B cell (primary cell): Measurements from ENCODE around the gene ARID3C. TPM values are rescaled to one million over a fixed set of nuclear protein-coding genes. Genes with fewer than 3 reads are reported as not detected.

Experiments
- ATAC-seq: fragments of 200-7000 bp; cut with Tn5 transposase; one replicate; pipeline ENCODE4 v1.10.0; 2021; ENCODE audit warnings: low read depth, mild to moderate bottlenecking, moderate number of reproducible peaks, moderate library complexity
- CTCF ChIA-PET: fragments of 350-600 bp; sonication (Branson Sonifier 250); formaldehyde crosslinking; loops from one replicate; lab custom pipeline; 2021; ENCODE audit warnings: antibody characterized with exemption, inconsistent platforms; lab: Charles Lee
- POLR2A ChIA-PET: fragments of 350-600 bp; sonication (Branson Sonifier 250); formaldehyde crosslinking; loops from one replicate; lab custom pipeline; 2021; ENCODE audit warnings: antibody characterized with exemption; lab: Charles Lee
- DNase-seq: peaks from one replicate; pipeline ENCODE4 v3.0.0; 2013
- H2AFZ ChIP-seq: 2 replicates; pipeline ENCODE4 v1.6.1; 2012; ENCODE audit warnings: mild to moderate bottlenecking, low read depth, low read length; ENCODE audit not compliant: insufficient read depth, poor library complexity, severe bottlenecking
- H3K27ac ChIP-seq, 2 donors: 1 replicate in 1 of 2; 2 replicates in 1 of 2; pipeline ENCODE4 v1.5.1; 2012 to 2013; ENCODE audit warnings: low read length in 2 of 2, mild to moderate bottlenecking in 2 of 2, moderate library complexity in 1 of 2
- H3K27me3 ChIP-seq, 4 experiments: fragments of 200-600 bp in 1 of 4; sonication (generic) in 1 of 4; replicated peaks in 1 of 4; 1 replicate in 2 of 4; 2 replicates in 2 of 4; pipeline versions ENCODE4 v1.6.1 to v1.7.0; 2013 to 2016; ENCODE audit warnings: low read length in 3 of 4, mild to moderate bottlenecking in 2 of 4, mixed read lengths in 1 of 4, moderate library complexity in 1 of 4; ENCODE audit not compliant: insufficient read depth in 4 of 4, control insufficient read depth in 3 of 4; ENCODE audit errors: control extremely low read depth in 1 of 4
- H3K36me3 ChIP-seq, 2 experiments: replicated peaks in 1 of 2; 1 replicate in 1 of 2; 2 replicates in 1 of 2; pipeline versions ENCODE4 v1.6.1 to v1.7.1; 2013; ENCODE audit warnings: low read length in 1 of 2; ENCODE audit not compliant: insufficient read depth in 2 of 2, control insufficient read depth in 1 of 2; ENCODE audit errors: control extremely low read depth in 1 of 2, extremely low read depth in 1 of 2
- H3K4me1 ChIP-seq, 2 donors: fragments of 200-600 bp in 1 of 2; sonication (generic) in 1 of 2; 1 replicate in 1 of 2; 2 replicates in 1 of 2; pipeline versions ENCODE4 v1.5.1 to v1.6.1; 2013 to 2017; ENCODE audit warnings: low read length in 2 of 2; ENCODE audit not compliant: control insufficient read depth in 2 of 2, insufficient read depth in 2 of 2
- H3K4me2 ChIP-seq: replicated peaks from 2 replicates; pipeline ENCODE3; 2012; ENCODE audit warnings: mild to moderate bottlenecking, low read depth, low read length; ENCODE audit not compliant: poor library complexity, severe bottlenecking
- H3K4me3 ChIP-seq, 5 experiments: fragments of 200-600 bp in 1 of 5; sonication (generic) in 1 of 5; 1 replicate in 3 of 5; 2 replicates in 2 of 5; pipeline versions ENCODE4 v1.5.1 to v1.7.0; 2011 to 2016; ENCODE audit warnings: low read length in 4 of 5, mild to moderate bottlenecking in 4 of 5, low read depth in 2 of 5, control low read depth in 1 of 5, moderate library complexity in 1 of 5; ENCODE audit not compliant: insufficient read depth in 1 of 5; ENCODE audit errors: control extremely low read depth in 1 of 5, extremely low read depth in 1 of 5
- H3K79me2 ChIP-seq: fragments of 200-600 bp; sonication (generic); one replicate; pipeline ENCODE4 v1.6.0; 2016; ENCODE audit warnings: low read length; ENCODE audit not compliant: control insufficient read depth, insufficient read depth
- H3K9ac ChIP-seq: fragments of 200-600 bp; sonication (generic); 2 replicates; pipeline ENCODE4 v1.6.1; 2017; ENCODE audit warnings: mild to moderate bottlenecking, low read length, moderate library complexity
- H3K9me3 ChIP-seq, 3 donors: one replicate each; pipeline versions ENCODE4 v1.6.1 to v1.7.1; 2013; ENCODE audit warnings: low read length in 2 of 3; ENCODE audit not compliant: control insufficient read depth in 2 of 3, insufficient read depth in 1 of 3; ENCODE audit errors: control extremely low read depth in 1 of 3
- H4K20me1 ChIP-seq: 2 replicates; pipeline ENCODE4 v1.6.0; 2012; ENCODE audit warnings: mild to moderate bottlenecking, low read length; ENCODE audit not compliant: insufficient read depth, control insufficient read depth, poor library complexity, severe bottlenecking
- H3K27ac Mint-ChIP-seq: one replicate; pipeline ENCODE4 v1.8.0; 2021; ENCODE audit warnings: mixed read lengths
- H3K27me3 Mint-ChIP-seq: one replicate; pipeline ENCODE4 v1.8.0; 2021; ENCODE audit warnings: mixed read lengths
- H3K4me1 Mint-ChIP-seq: one replicate; pipeline ENCODE4 v1.8.0; 2021; ENCODE audit warnings: mixed read lengths
- H3K4me3 Mint-ChIP-seq: one replicate; pipeline ENCODE4 v1.8.0; 2021; ENCODE audit warnings: mixed read lengths
- H3K9me3 Mint-ChIP-seq: one replicate; pipeline ENCODE4 v1.8.0; 2022; ENCODE audit warnings: mixed read lengths; ENCODE audit not compliant: insufficient read depth
- EZH2 ChIP-seq: IDR thresholded peaks from 2 replicates; pipeline ENCODE4 v1.6.1; 2012; ENCODE audit warnings: borderline replicate concordance, low read depth, mild to moderate bottlenecking, moderate library complexity, low read length; ENCODE audit not compliant: insufficient read depth, poor library complexity, severe bottlenecking
- WGBS: methylation state at CpG from one replicate; pipeline ENCODE4 v1.1.5; 2013; ENCODE audit warnings: missing lambda C conversion rate; ENCODE audit not compliant: insufficient coverage; 5-methylcytosine and 5-hydroxymethylcytosine counted together
- intact Hi-C: fragments of 100-400 bp; cut with micrococcal nuclease; formaldehyde crosslinking; loops from one replicate; pipeline ENCODE4 v1.10.0; 2022
- polyA plus RNA-seq: library from polyadenylated mRNA; depleted of rRNA; stranded (reverse); fragments of >200 nt; gene quantifications from 2 replicates; pipeline ENCODE4 v1.2.3, GENCODE V29; 2012
- total RNA-seq, 2 donors: library from RNA; stranded (reverse); fragments of 120-200 nt in 1 of 2; gene quantifications; 1 replicate in 1 of 2; 2 replicates in 1 of 2; pipeline versions ENCODE4 v1.2.3 to v1.2.4, GENCODE V29; 2013 to 2022
- TF ChIP-seq, protein P1 (sequence below): fragments of 200-600 bp; IDR thresholded peaks from one replicate; pipeline ENCODE4 v1.8.0; 2022; ENCODE audit warnings: antibody characterized with exemption, mild to moderate bottlenecking

ARID3C gene
- total and polyA plus RNA-seq, 2 donors (not counting 1 experiment from before 2014, with no cell fraction given), result not detected

DNA sequence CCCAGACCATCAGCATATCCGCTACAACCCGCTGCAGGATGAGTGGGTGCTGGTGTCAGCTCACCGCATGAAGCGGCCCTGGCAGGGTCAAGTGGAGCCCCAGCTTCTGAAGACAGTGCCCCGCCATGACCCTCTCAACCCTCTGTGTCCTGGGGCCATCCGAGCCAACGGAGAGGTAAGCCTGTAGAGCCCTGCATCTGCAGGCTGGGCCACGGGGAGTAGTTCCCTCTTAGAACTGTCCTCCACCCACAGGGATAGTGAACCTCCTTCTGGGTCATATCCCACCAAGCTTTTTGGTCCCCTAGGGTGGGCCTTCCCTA, 18.2 kb upstream of the ARID3C start:
- Histone ChIP-seq H3K9me3 (no peaks in the 10 kb centered on the region), H3K27me3 (no peaks in the 10 kb centered on the region), H4K20me1 (peaks cover 14% of the 10 kb centered on the region), H3K4me3 (peak overlapping the region; percentile 79 to 98 (median 87)), H3K4me2 (peak overlapping the region; percentile 80), H3K27ac (peak overlapping the region; percentile 47 to 64), H3K9ac (peak overlapping the region; percentile 85), H2AFZ (peak overlapping the region; percentile 90), H3K4me1 (peaks cover 16 to 17% of the 10 kb centered on the region in 2 donors), H3K36me3 (peaks cover 0 to 18% of the 10 kb centered on the region in 2 experiments), H3K79me2 (peaks cover 19% of the 10 kb centered on the region)
- no peaks in the 10 kb centered on the region for H3K27me3 Mint-ChIP-seq
- no peak for DNase-seq
- peak overlapping the region; percentile 97 for H3K4me3 Mint-ChIP-seq
- peak overlapping the region; percentile 94 for H3K27ac Mint-ChIP-seq
- 2% methylated on average over 8 of the region's 8 CpGs for WGBS
- TF ChIP-seq, protein P1, sequence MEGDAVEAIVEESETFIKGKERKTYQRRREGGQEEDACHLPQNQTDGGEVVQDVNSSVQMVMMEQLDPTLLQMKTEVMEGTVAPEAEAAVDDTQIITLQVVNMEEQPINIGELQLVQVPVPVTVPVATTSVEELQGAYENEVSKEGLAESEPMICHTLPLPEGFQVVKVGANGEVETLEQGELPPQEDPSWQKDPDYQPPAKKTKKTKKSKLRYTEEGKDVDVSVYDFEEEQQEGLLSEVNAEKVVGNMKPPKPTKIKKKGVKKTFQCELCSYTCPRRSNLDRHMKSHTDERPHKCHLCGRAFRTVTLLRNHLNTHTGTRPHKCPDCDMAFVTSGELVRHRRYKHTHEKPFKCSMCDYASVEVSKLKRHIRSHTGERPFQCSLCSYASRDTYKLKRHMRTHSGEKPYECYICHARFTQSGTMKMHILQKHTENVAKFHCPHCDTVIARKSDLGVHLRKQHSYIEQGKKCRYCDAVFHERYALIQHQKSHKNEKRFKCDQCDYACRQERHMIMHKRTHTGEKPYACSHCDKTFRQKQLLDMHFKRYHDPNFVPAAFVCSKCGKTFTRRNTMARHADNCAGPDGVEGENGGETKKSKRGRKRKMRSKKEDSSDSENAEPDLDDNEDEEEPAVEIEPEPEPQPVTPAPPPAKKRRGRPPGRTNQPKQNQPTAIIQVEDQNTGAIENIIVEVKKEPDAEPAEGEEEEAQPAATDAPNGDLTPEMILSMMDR, result no peak
- TF ChIP-seq EZH2, result no peak
- intact Hi-C loops, result no loop called here
- ATAC-seq, result no peak
- ChIA-PET POLR2A (interaction anchor here (0.6 to 2.8 kb wide), 5 partner anchors 9 to 35 kb away, joined by 3 to 31 read pairs (median 9); partner anchors contain the start of genes DCTN3, RPP25L and SIGMAR1), CTCF (interaction anchor here (0.9 to 3.3 kb wide), 9 partner anchors 9 to 243 kb away, joined by 3 to 36 read pairs (median 10); partner anchors contain the start of genes CCL27, DCTN3 and SIGMAR1)
- peaks cover 29% of the 10 kb centered on the region for H3K4me1 Mint-ChIP-seq
- no peaks in the 10 kb centered on the region for H3K9me3 Mint-ChIP-seq
